HepG2 (cell line): ENCODE measurements around the gene SLC22A13. TPM values are rescaled to one million over a fixed set of nuclear protein-coding genes. Genes with fewer than 3 reads are reported as not detected.

Experiments
- ATAC-seq: fragments of 200-7000 bp; cut with Tn5 transposase; 3 replicates; pipeline ENCODE4 v1.9.1; 2020; ENCODE audit warnings: mild to moderate bottlenecking, moderate library complexity
- BruUV-seq: library from RNA; stranded (reverse); fragments of 400-500 nt; replicated peaks from 2 replicates; lab custom pipeline; 2021; lab: Mats Ljungman, UMichigan
- CTCF ChIA-PET: fragments of 300-600 bp; formaldehyde crosslinking; extraction: SDS; loops from one replicate; lab custom pipeline; 2021; ENCODE audit warnings: low total read pairs, inconsistent platforms, low intra/inter-chr PET ratio; lab: Yijun Ruan, JAX
- POLR2A ChIA-PET: fragments of 350-600 bp; sonication (Branson Sonifier 250); formaldehyde crosslinking; loops from one replicate; lab custom pipeline; 2020; ENCODE audit warnings: antibody characterized with exemption, inconsistent platforms; lab: Yijun Ruan, JAX
- DNase-seq: peaks from one replicate; pipeline ENCODE4 v3.0.0-alpha.2; 2015; ENCODE audit warnings: low spot score
- FAIRE-seq: peaks from 3 replicates; lab custom pipeline; 2011; peaks lifted over from hg19 to GRCh38; lab: Jason Lieb, UNC
- H2AFZ ChIP-seq: one replicate; pipeline ENCODE4 v1.6.1; 2011; ENCODE audit warnings: low read length, inconsistent platforms
- H3K27ac ChIP-seq: fragments of 300-600 bp; 3 replicates; pipeline ENCODE4 v1.8.0; 2011; ENCODE audit warnings: mixed run types, mild to moderate bottlenecking, mixed read lengths, low read length, inconsistent platforms; ENCODE audit not compliant: insufficient read depth; ENCODE audit errors: extremely low read length
- H3K27me3 ChIP-seq, 2 experiments: fragments of 200-600 bp in 1 of 2; 2 replicates in 1 of 2; 3 replicates in 1 of 2; pipeline versions ENCODE4 v1.6.0 to v1.8.0; 2011; ENCODE audit warnings: low read length in 2 of 2, mild to moderate bottlenecking in 2 of 2, moderate library complexity in 2 of 2, inconsistent platforms in 1 of 2; ENCODE audit not compliant: insufficient read depth in 2 of 2, control insufficient read depth in 1 of 2
- H3K36me3 ChIP-seq, 2 experiments: fragments of 200-600 bp in 1 of 2; replicated peaks in 1 of 2; 2 replicates in 1 of 2; 3 replicates in 1 of 2; pipeline versions ENCODE4 v1.5.1 to v1.8.0; 2011; ENCODE audit warnings: low read length in 2 of 2, inconsistent platforms in 1 of 2; ENCODE audit not compliant: insufficient read depth in 2 of 2, control insufficient read depth in 1 of 2
- H3K4me1 ChIP-seq: 2 replicates; pipeline ENCODE4 v1.5.1; 2012; ENCODE audit warnings: low read length, inconsistent platforms; ENCODE audit not compliant: insufficient read depth
- H3K4me2 ChIP-seq: 2 replicates; pipeline ENCODE4 v1.6.0; 2011; ENCODE audit warnings: low read depth, low read length, inconsistent platforms
- H3K4me3 ChIP-seq, 3 experiments: fragments of 200-600 bp in 1 of 3; sonication (generic), shearing (Covaris generic) in 1 of 3; replicated peaks in 1 of 3; 2 replicates each; pipeline ENCODE4 v1.5.1; 2011 to 2016; ENCODE audit warnings: low read length in 3 of 3, inconsistent platforms in 2 of 3, low read depth in 2 of 3, mild to moderate bottlenecking in 2 of 3, control low read depth in 1 of 3, mixed read lengths in 1 of 3; ENCODE audit not compliant: insufficient read depth in 1 of 3
- H3K79me2 ChIP-seq: one replicate; pipeline ENCODE4 v1.6.1; 2011; ENCODE audit warnings: low read length, inconsistent platforms; ENCODE audit not compliant: insufficient read depth
- H3K9ac ChIP-seq: 2 replicates; pipeline ENCODE4 v1.6.0; 2011; ENCODE audit warnings: mild to moderate bottlenecking, low read depth, low read length, inconsistent platforms; ENCODE audit not compliant: insufficient read depth
- H3K9me3 ChIP-seq: 2 replicates; pipeline ENCODE4 v1.5.1; 2012; ENCODE audit warnings: mild to moderate bottlenecking, low read length
- H4K20me1 ChIP-seq: 2 replicates; pipeline ENCODE4 v1.6.0; 2011; ENCODE audit warnings: inconsistent platforms, mild to moderate bottlenecking, low read length, moderate library complexity; ENCODE audit not compliant: insufficient read depth
- ATF7 ChIP-seq, 2 experiments: fragments of 450-650 bp in 1 of 2; sonication (generic) in 1 of 2; formaldehyde crosslinking in 1 of 2; IDR thresholded peaks; 2 replicates each; pipeline versions ENCODE4 v1.4.0 to v1.6.1; 2016 to 2020; ENCODE audit warnings: antibody characterized with exemption in 1 of 2, mild to moderate bottlenecking in 1 of 2, missing genetic modification reagents in 1 of 2
- MATR3 ChIP-seq: sonication (generic); formaldehyde crosslinking; IDR thresholded peaks from 2 replicates; pipeline ENCODE4 v1.4.0; 2020; ENCODE audit warnings: missing genetic modification reagents
- MED8 ChIP-seq: sonication (generic); formaldehyde crosslinking; IDR thresholded peaks from 2 replicates; pipeline ENCODE4 v1.8.1; 2023; ENCODE audit warnings: mild to moderate bottlenecking, missing genetic modification reagents; ENCODE audit not compliant: insufficient replicate concordance
- WGBS: methylation state at CpG from one replicate; pipeline ENCODE4 v1.1.6; 2017; ENCODE audit warnings: low lambda C conversion rate; 5-methylcytosine and 5-hydroxymethylcytosine counted together
- in situ Hi-C: cut with HindIII; loops from 2 replicates; pipeline ENCODE4 v1.10.0; 2017; ENCODE audit warnings: low pct_unique_long_range_greater_than_20kb; ENCODE audit not compliant: extremely low pct_ligation_motif_present
- intact Hi-C: fragments of 100-400 bp; cut with micrococcal nuclease; formaldehyde crosslinking; loops from one replicate; pipeline ENCODE4 v1.10.0; 2022; ENCODE audit not compliant: unreplicated experiment
- polyA plus RNA-seq, 8 experiments: library from polyadenylated mRNA; depleted of rRNA in 3 of 8; stranded (reverse) in 7 of 8; unstranded in 1 of 8; fragments of >200 nt; fragmentation: Illumina TruSeq in 4 of 8; extraction: Trizol in 4 of 8; gene quantifications; 2 replicates each; pipeline versions ENCODE4 v1.2.1 to v1.2.3, GENCODE V29; 2011 to 2016; ENCODE audit warnings: low read depth in 4 of 8, missing spikeins in 1 of 8, mixed read lengths in 1 of 8; ENCODE audit not compliant: insufficient read depth in 1 of 8
- total RNA-seq, 5 experiments: library from RNA; depleted of rRNA; stranded (reverse); fragments of >200 nt; fragmentation: Illumina TruSeq; extraction: Trizol; gene quantifications; 2 replicates each; pipeline ENCODE4 v1.2.3, GENCODE V29; 2016; ENCODE audit warnings: low read depth in 1 of 5
- TF ChIP-seq, protein P1 (sequence below): sonication (generic); formaldehyde crosslinking; IDR thresholded peaks from 2 replicates; pipeline ENCODE4 v1.5.0; 2020; ENCODE audit warnings: mild to moderate bottlenecking, missing genetic modification reagents, moderate library complexity

The SLC22A13 gene
- total and polyA plus RNA-seq, 2 of the 13 experiments (the other 11 are each of a cell fraction or from before 2014, with no cell fraction given) = 0.20 TPM; not detected in 1

DNA sequence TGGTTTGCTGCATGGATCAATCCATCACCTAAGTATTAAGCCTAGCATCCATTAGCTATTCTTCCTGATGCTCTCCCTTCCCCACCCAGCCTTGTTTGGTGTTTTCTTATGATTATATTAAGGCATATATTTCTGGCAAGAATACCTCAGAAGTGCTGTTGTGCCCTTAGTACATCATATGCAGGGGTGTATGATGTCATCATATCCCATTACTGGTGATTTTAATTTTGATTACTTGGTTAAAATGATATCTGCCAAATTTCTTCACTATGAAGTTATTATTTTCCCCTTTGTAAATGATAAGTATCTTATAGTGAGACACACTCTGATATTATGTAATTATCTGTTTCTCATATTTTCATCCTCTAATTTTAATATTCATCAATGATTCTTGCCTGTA is 31.9 kb downstream of the SLC22A13 start:
- ChIA-PET CTCF (interaction anchor here (1.1 kb wide), 1 partner anchor 180 kb away, joined by 3 read pairs; no protein-coding TSS in a partner anchor), POLR2A (interaction anchor here (1.0 kb wide), 1 partner anchor 180 kb away, joined by 3 read pairs; no protein-coding TSS in a partner anchor)
- no peak for ATAC-seq
- Histone ChIP-seq H3K36me3 (no peaks in the 10 kb centered on the region), H2AFZ (no peak overlapping the region), H3K27me3 (peaks cover 0 to 3% of the 10 kb centered on the region in 2 experiments; a peak in 1 of 5 replicates), H3K79me2 (no peaks in the 10 kb centered on the region), H3K4me3 (no peak overlapping the region), H3K4me1 (no peaks in the 10 kb centered on the region), H3K27ac (no peak overlapping the region), H3K4me2 (no peak overlapping the region), H3K9me3 (no peaks in the 10 kb centered on the region), H4K20me1 (no peaks in the 10 kb centered on the region), H3K9ac (no peak overlapping the region)
- intact Hi-C loops (no loop called here), in situ Hi-C loops (no loop called here)
- no peak for FAIRE-seq
- no peak for DNase-seq
- TF ChIP-seq ATF7 (IDR thresholded peaks at IDR 0.05) (peak; percentile 71), ATF7 (CRISPR knock-in tag; IDR thresholded peaks at IDR 0.05) (no peak), MED8 (no peak)
- no TSS peak for BruUV-seq

DNA sequence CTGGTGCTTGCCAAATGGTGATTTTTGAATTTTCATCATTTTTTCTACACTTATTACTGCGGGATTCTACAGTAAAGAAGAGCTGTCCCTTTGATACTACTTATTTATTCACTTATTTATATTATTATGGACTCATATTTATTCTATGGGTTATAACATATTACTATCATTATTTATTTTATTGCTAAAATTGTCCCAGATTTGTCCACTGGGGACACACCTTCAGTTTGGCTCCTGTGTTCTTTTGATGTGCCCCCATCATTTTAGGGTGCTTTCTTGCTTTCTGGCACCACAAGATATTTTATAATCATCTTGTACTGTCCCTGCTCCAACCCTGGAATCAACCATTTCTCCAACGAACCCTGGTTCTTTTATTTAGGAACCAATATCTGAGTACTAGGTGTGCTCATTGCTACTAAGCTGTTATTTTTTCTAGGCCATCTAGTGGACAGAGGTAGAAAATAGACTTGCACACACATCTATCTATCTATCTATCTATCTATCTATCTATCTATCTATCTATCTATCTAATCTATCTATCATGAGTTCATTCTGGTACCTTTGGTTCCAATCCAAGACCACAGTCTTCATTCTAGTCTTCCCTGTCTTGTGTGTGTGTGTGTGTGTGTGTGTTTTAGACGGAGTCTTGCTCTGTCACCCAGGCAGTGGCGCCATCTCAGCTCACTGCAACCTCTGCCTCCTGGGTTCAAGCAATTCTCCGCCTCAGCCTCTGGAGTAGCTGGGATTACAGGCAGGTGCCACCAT is 32.5 kb downstream of the SLC22A13 start:
- FAIRE-seq (no peak), DNase-seq (no peak), ATAC-seq (peak; percentile 59; the same call in 2 of the 3 replicates)
- Histone ChIP-seq H3K4me3 (no peak overlapping the region), H3K36me3 (no peaks in the 10 kb centered on the region), H3K27ac (no peak overlapping the region), H3K4me1 (no peaks in the 10 kb centered on the region), H3K79me2 (no peaks in the 10 kb centered on the region), H4K20me1 (no peaks in the 10 kb centered on the region), H3K4me2 (no peak overlapping the region), H3K9ac (no peak overlapping the region), H2AFZ (no peak overlapping the region), H3K27me3 (peaks cover 0 to 3% of the 10 kb centered on the region in 2 experiments; a peak in 1 of 5 replicates), H3K9me3 (no peaks in the 10 kb centered on the region)
- ChIA-PET POLR2A (interaction anchor here (1.0 kb wide), 1 partner anchor 180 kb away, joined by 3 read pairs; no protein-coding TSS in a partner anchor), CTCF (interaction anchor here (1.1 kb wide), 1 partner anchor 181 kb away, joined by 3 read pairs; no protein-coding TSS in a partner anchor)
- intact Hi-C loops = no loop called here
- BruUV-seq = no TSS peak
- in situ Hi-C loops = no loop called here
- WGBS = 41% methylated on average over 5 of the region's 5 CpGs
- no peak for TF ChIP-seq MATR3 (CRISPR knock-in tag)
- TF ChIP-seq, protein P1, sequence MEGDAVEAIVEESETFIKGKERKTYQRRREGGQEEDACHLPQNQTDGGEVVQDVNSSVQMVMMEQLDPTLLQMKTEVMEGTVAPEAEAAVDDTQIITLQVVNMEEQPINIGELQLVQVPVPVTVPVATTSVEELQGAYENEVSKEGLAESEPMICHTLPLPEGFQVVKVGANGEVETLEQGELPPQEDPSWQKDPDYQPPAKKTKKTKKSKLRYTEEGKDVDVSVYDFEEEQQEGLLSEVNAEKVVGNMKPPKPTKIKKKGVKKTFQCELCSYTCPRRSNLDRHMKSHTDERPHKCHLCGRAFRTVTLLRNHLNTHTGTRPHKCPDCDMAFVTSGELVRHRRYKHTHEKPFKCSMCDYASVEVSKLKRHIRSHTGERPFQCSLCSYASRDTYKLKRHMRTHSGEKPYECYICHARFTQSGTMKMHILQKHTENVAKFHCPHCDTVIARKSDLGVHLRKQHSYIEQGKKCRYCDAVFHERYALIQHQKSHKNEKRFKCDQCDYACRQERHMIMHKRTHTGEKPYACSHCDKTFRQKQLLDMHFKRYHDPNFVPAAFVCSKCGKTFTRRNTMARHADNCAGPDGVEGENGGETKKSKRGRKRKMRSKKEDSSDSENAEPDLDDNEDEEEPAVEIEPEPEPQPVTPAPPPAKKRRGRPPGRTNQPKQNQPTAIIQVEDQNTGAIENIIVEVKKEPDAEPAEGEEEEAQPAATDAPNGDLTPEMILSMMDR (CRISPR knock-in tag) = peak; percentile 15; the same call in 1 of the 2 replicates
